PFSK-1 (cell line): ENCODE results near the gene CYP27C1.

Experiments used
- FOXP2 ChIP-seq: optimal IDR thresholded peaks from 2 replicates; pipeline ENCODE3; 2011; ENCODE audit warnings: borderline replicate concordance, control low read depth, inconsistent platforms; ENCODE audit not compliant: insufficient read depth; ENCODE audit errors: extremely low read length, extremely low read depth
- POLR2AphosphoS5 ChIP-seq: IDR thresholded peaks from 2 replicates; pipeline ENCODE4 v1.6.1; 2012; ENCODE audit warnings: low read depth, mild to moderate bottlenecking, control low read depth, low read length, moderate library complexity
- SIN3A ChIP-seq: IDR thresholded peaks from 2 replicates; pipeline ENCODE4 v1.6.1; 2012; ENCODE audit warnings: mild to moderate bottlenecking, low read length, moderate library complexity, borderline replicate concordance; ENCODE audit not compliant: insufficient read depth
- TAF1 ChIP-seq: IDR thresholded peaks from 2 replicates; pipeline ENCODE4 v1.6.1; 2012; ENCODE audit warnings: low read length, control low read depth, borderline replicate concordance; ENCODE audit not compliant: insufficient read depth
- TF ChIP-seq, protein P1 (sequence below), 2 experiments: IDR thresholded peaks; 2 replicates each; pipeline versions ENCODE4 v1.6.1 to v1.8.0; 2011 to 2012; ENCODE audit warnings: low read depth in 2 of 2, low read length in 2 of 2, control low read depth in 1 of 2, inconsistent platforms in 1 of 2, mild to moderate bottlenecking in 1 of 2, moderate library complexity in 1 of 2; ENCODE audit not compliant: insufficient read depth in 1 of 2

CYP27C1 gene

GRCh38 chr2:127218812-127219170 is 1.3 kb downstream of the CYP27C1 start:
- TF ChIP-seq, protein P1, sequence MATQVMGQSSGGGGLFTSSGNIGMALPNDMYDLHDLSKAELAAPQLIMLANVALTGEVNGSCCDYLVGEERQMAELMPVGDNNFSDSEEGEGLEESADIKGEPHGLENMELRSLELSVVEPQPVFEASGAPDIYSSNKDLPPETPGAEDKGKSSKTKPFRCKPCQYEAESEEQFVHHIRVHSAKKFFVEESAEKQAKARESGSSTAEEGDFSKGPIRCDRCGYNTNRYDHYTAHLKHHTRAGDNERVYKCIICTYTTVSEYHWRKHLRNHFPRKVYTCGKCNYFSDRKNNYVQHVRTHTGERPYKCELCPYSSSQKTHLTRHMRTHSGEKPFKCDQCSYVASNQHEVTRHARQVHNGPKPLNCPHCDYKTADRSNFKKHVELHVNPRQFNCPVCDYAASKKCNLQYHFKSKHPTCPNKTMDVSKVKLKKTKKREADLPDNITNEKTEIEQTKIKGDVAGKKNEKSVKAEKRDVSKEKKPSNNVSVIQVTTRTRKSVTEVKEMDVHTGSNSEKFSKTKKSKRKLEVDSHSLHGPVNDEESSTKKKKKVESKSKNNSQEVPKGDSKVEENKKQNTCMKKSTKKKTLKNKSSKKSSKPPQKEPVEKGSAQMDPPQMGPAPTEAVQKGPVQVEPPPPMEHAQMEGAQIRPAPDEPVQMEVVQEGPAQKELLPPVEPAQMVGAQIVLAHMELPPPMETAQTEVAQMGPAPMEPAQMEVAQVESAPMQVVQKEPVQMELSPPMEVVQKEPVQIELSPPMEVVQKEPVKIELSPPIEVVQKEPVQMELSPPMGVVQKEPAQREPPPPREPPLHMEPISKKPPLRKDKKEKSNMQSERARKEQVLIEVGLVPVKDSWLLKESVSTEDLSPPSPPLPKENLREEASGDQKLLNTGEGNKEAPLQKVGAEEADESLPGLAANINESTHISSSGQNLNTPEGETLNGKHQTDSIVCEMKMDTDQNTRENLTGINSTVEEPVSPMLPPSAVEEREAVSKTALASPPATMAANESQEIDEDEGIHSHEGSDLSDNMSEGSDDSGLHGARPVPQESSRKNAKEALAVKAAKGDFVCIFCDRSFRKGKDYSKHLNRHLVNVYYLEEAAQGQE (IDR thresholded peaks at IDR 0.05; ENCODE audit: insufficient read depth in 1 of 2, low read depth in 2 of 2, low read length in 2 of 2) = no peak
- TF ChIP-seq TAF1 (no peak), FOXP2 (no peak), POLR2AphosphoS5 (no peak), SIN3A (no peak)

DNA sequence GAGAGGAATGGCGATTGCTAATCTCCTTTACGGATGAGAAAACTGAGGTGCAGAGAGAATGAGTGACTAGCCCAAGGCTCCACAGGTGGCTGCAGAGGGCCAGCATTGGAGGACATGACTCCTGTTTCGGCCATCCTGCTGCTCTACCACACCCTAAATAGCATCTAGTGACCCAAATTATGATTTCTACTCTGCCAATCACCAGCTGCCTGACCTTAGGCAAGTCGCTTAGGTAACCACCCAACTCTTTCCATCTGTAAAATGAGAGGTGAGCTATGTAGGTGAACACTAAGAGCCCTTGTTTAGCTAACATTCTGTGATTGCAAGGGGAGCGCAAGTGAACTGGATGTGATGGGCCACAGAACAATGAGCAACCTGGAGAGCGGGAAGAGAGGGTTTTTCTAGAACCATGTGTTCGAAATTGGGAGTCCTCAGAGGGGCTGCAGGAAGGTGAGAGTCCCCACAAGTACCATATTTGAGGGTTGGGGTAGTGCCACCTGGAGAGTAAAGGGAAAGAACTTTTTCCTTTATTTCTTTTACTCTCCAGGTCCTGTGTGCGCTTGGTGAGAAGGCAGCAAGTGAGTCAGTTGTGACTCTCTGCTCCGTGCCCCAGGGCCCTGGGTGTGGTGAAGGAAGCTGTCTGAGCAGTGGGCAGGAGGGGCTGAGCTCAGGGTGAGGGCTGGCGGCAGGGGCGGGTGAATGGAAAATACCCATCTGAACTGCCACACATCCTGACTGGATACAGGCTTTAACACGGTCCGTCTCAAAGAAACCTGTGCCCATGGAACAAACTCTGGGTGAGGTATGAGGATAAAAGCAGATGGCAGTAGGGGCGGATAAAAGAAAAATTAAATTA is 2.4 kb downstream of the CYP27C1 start:
- no peak for TF ChIP-seq FOXP2

GRCh38 chr2:127216593-127216992 is 3.5 kb downstream of the CYP27C1 start:
- no peak for TF ChIP-seq POLR2AphosphoS5
- TF ChIP-seq SIN3A = no peak
- TF ChIP-seq, protein P1 (IDR thresholded peaks at IDR 0.05; ENCODE audit: insufficient read depth in 1 of 2, low read depth in 2 of 2, low read length in 2 of 2) = no peak
- TF ChIP-seq FOXP2 = no peak
- TF ChIP-seq TAF1 = no peak

- no peak for TF ChIP-seq POLR2AphosphoS5
- no peak for TF ChIP-seq TAF1
- TF ChIP-seq FOXP2 = no peak
- TF ChIP-seq SIN3A = no peak
- TF ChIP-seq, protein P1 (IDR thresholded peaks at IDR 0.05; ENCODE audit: insufficient read depth in 1 of 2, low read depth in 2 of 2, low read length in 2 of 2) = no peak
These were observed 4.0 kb downstream of the CYP27C1 start for GRCh38 chr2:127216095-127216494.

GRCh38 chr2:127208313-127208712 is 11.8 kb downstream of the CYP27C1 start:
- TF ChIP-seq FOXP2 (no peak), TAF1 (no peak), POLR2AphosphoS5 (no peak), SIN3A (no peak)
- TF ChIP-seq, protein P1 (IDR thresholded peaks at IDR 0.05; ENCODE audit: insufficient read depth in 1 of 2, low read depth in 2 of 2, low read length in 2 of 2) = no peak
